Endothelial cell of umbilical vein (primary cell): ENCODE measurements around the gene UBR3.

Experiments
- EZH2 ChIP-seq: IDR thresholded peaks from 2 replicates; pipeline ENCODE4 v1.6.1; 2012; ENCODE audit warnings: borderline replicate concordance, low read depth, mild to moderate bottlenecking, moderate library complexity, low read length, inconsistent platforms; ENCODE audit not compliant: severe bottlenecking
- JUN ChIP-seq: IDR thresholded peaks from 2 replicates; pipeline ENCODE4 v1.6.1; 2011; ENCODE audit warnings: borderline replicate concordance, low read depth; ENCODE audit not compliant: insufficient read length, insufficient read depth
- MAX ChIP-seq: IDR thresholded peaks from 2 replicates; pipeline ENCODE4 v1.6.1; 2011; ENCODE audit not compliant: insufficient read depth, insufficient read length
- POLR2A ChIP-seq: IDR thresholded peaks from 2 replicates; pipeline ENCODE4 v1.6.1; 2012; ENCODE audit warnings: low read depth, mild to moderate bottlenecking, control low read depth, low read length
- POLR2AphosphoS5 ChIP-seq: IDR thresholded peaks from 2 replicates; pipeline ENCODE4 v1.6.1; 2012; ENCODE audit warnings: low read depth, mild to moderate bottlenecking, control low read depth, low read length, moderate library complexity; ENCODE audit not compliant: insufficient read depth
- TF ChIP-seq, protein P1 (sequence below), 2 donors: IDR thresholded peaks; 1 replicate in 1 of 2; 2 replicates in 1 of 2; pipeline ENCODE4 v1.5.1; 2011; ENCODE audit warnings: low read length in 2 of 2, mild to moderate bottlenecking in 2 of 2, moderate library complexity in 2 of 2, control low read depth in 1 of 2, inconsistent platforms in 1 of 2, low read depth in 1 of 2; ENCODE audit not compliant: insufficient read depth in 1 of 2; ENCODE audit errors: extremely low read depth in 1 of 2

GRCh38 chr2:170009209-170009608, 182.0 kb downstream of the UBR3 start:
- TF ChIP-seq, protein P1, sequence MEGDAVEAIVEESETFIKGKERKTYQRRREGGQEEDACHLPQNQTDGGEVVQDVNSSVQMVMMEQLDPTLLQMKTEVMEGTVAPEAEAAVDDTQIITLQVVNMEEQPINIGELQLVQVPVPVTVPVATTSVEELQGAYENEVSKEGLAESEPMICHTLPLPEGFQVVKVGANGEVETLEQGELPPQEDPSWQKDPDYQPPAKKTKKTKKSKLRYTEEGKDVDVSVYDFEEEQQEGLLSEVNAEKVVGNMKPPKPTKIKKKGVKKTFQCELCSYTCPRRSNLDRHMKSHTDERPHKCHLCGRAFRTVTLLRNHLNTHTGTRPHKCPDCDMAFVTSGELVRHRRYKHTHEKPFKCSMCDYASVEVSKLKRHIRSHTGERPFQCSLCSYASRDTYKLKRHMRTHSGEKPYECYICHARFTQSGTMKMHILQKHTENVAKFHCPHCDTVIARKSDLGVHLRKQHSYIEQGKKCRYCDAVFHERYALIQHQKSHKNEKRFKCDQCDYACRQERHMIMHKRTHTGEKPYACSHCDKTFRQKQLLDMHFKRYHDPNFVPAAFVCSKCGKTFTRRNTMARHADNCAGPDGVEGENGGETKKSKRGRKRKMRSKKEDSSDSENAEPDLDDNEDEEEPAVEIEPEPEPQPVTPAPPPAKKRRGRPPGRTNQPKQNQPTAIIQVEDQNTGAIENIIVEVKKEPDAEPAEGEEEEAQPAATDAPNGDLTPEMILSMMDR (IDR thresholded peaks at IDR 0.05; ENCODE audit: extremely low read depth in 1 of 2, insufficient read depth in 1 of 2, low read depth in 1 of 2, low read length in 2 of 2), result no peak
- TF ChIP-seq POLR2AphosphoS5 (no peak), MAX (no peak), POLR2A (no peak), JUN (no peak), EZH2 (no peak)
